T-cell (primary cell): ENCODE results near the gene SLC16A1. TPM values are rescaled to one million over a fixed set of nuclear protein-coding genes. Genes with fewer than 3 reads are reported as not detected.

Experiments
- ATAC-seq, 4 experiments: fragments of 200-7000 bp in 3 of 4; fragments of 150-1000 bp in 1 of 4; cut with Tn5 transposase; replicated peaks in 1 of 4; 1 replicate in 3 of 4; 2 replicates in 1 of 4; pipeline ENCODE4 v1.10.0; 2021; ENCODE audit warnings: moderate library complexity in 3 of 4, mild to moderate bottlenecking in 2 of 4, moderate number of reproducible peaks in 1 of 4
- CTCF ChIA-PET, 2 donors: fragments of 300-600 bp; sonication (Branson Sonifier 250); formaldehyde crosslinking; loops; one replicate each; lab custom pipeline; 2022; ENCODE audit warnings: antibody characterized with exemption in 2 of 2; lab: Charles Lee
- POLR2A ChIA-PET, 2 donors: fragments of 300-600 bp; sonication (Branson Sonifier 250); formaldehyde crosslinking; loops; one replicate each; lab custom pipeline; 2022; ENCODE audit warnings: antibody characterized with exemption in 2 of 2; lab: Charles Lee
- DNase-seq, 35 experiments: peaks; one replicate each; pipeline versions ENCODE4 v3.0.0 to v3.0.0-alpha.2; 2013 to 2023
- H3K27ac ChIP-seq: one replicate; pipeline ENCODE4 v1.5.1; 2013; ENCODE audit warnings: low read length
- H3K27me3 ChIP-seq, 2 experiments: replicated peaks in 1 of 2; 1 replicate in 1 of 2; 2 replicates in 1 of 2; pipeline versions ENCODE4 v1.6.1 to v1.7.0; 2013; ENCODE audit warnings: low read length in 1 of 2, mixed read lengths in 1 of 2; ENCODE audit not compliant: control insufficient read depth in 2 of 2, insufficient read depth in 2 of 2; ENCODE audit errors: extremely low read depth in 1 of 2
- H3K36me3 ChIP-seq, 2 donors: 1 replicate in 1 of 2; 2 replicates in 1 of 2; pipeline versions ENCODE4 v1.6.1 to v1.7.0; 2013; ENCODE audit warnings: low read length in 1 of 2; ENCODE audit not compliant: control insufficient read depth in 2 of 2, insufficient read depth in 1 of 2; ENCODE audit errors: extremely low read depth in 1 of 2
- H3K4me1 ChIP-seq, 2 experiments: 1 replicate in 1 of 2; 2 replicates in 1 of 2; pipeline versions ENCODE4 v1.6.1 to v1.7.0; 2013; ENCODE audit warnings: low read length in 2 of 2, mixed read lengths in 1 of 2; ENCODE audit not compliant: insufficient read depth in 2 of 2, control insufficient read depth in 1 of 2; ENCODE audit errors: extremely low read depth in 1 of 2
- H3K4me3 ChIP-seq, 2 donors: 1 replicate in 1 of 2; 2 replicates in 1 of 2; pipeline versions ENCODE4 v1.5.1 to v1.7.0; 2013; ENCODE audit warnings: mild to moderate bottlenecking in 2 of 2, low read length in 1 of 2, moderate library complexity in 1 of 2; ENCODE audit not compliant: control insufficient read depth in 1 of 2; ENCODE audit errors: extremely low read depth in 1 of 2
- H3K9me3 ChIP-seq: 2 replicates; pipeline ENCODE4 v1.7.0; 2013
- H3K27ac Mint-ChIP-seq, 2 donors: one replicate each; pipeline ENCODE4 v1.8.0; 2020 to 2021; ENCODE audit warnings: mild to moderate bottlenecking in 2 of 2, mixed read lengths in 2 of 2
- H3K27me3 Mint-ChIP-seq, 2 donors: one replicate each; pipeline ENCODE4 v1.8.0; 2021 to 2022; ENCODE audit warnings: mixed read lengths in 2 of 2
- H3K36me3 Mint-ChIP-seq: one replicate; pipeline ENCODE4 v1.8.0; 2021; ENCODE audit warnings: mixed read lengths
- H3K4me1 Mint-ChIP-seq, 3 donors: one replicate each; pipeline ENCODE4 v1.8.0; 2020 to 2022; ENCODE audit warnings: mixed read lengths in 3 of 3, mild to moderate bottlenecking in 1 of 3
- H3K4me3 Mint-ChIP-seq, 3 donors: one replicate each; pipeline ENCODE4 v1.8.0; 2020 to 2022; ENCODE audit warnings: mild to moderate bottlenecking in 3 of 3, mixed read lengths in 3 of 3, moderate library complexity in 3 of 3
- H3K9me3 Mint-ChIP-seq, 3 donors: one replicate each; pipeline ENCODE4 v1.8.0; 2020 to 2022; ENCODE audit warnings: mixed read lengths in 3 of 3
- WGBS: methylation state at CpG from one replicate; pipeline ENCODE4 v1.1.5; 2013; ENCODE audit warnings: missing lambda C conversion rate; ENCODE audit not compliant: insufficient coverage; 5-methylcytosine and 5-hydroxymethylcytosine counted together
- total RNA-seq, 35 experiments: library from RNA in 6 of 35; stranded (reverse) in 6 of 35; fragments of 120-200 nt in 1 of 35; gene quantifications; one replicate each; pipeline versions ENCODE4 v1.2.1 to v1.2.4 and lab custom pipeline; 2013 to 2026

The SLC16A1 gene, protein sequence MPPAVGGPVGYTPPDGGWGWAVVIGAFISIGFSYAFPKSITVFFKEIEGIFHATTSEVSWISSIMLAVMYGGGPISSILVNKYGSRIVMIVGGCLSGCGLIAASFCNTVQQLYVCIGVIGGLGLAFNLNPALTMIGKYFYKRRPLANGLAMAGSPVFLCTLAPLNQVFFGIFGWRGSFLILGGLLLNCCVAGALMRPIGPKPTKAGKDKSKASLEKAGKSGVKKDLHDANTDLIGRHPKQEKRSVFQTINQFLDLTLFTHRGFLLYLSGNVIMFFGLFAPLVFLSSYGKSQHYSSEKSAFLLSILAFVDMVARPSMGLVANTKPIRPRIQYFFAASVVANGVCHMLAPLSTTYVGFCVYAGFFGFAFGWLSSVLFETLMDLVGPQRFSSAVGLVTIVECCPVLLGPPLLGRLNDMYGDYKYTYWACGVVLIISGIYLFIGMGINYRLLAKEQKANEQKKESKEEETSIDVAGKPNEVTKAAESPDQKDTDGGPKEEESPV
- total RNA-seq (10 to 100 TPM; 13.3 to 23.2 (median 20.3) TPM), total RNA-seq (lab: John Stamatoyannopoulos, UW) (19.6 to 418 (median 49.6) reads per million in 29 experiments)
- total RNA-seq (2013) = 11.0 TPM

GRCh38 chr1:112955773-112956543, at the start of gene SLC16A1:
TSS of gene SLC16A1 (minus strand) at chr1:112956196. CDS start at chr1:112929308, 26,888 bp downstream.
- WGBS = 0% methylated on average over 88 of the region's 90 CpGs

DNA sequence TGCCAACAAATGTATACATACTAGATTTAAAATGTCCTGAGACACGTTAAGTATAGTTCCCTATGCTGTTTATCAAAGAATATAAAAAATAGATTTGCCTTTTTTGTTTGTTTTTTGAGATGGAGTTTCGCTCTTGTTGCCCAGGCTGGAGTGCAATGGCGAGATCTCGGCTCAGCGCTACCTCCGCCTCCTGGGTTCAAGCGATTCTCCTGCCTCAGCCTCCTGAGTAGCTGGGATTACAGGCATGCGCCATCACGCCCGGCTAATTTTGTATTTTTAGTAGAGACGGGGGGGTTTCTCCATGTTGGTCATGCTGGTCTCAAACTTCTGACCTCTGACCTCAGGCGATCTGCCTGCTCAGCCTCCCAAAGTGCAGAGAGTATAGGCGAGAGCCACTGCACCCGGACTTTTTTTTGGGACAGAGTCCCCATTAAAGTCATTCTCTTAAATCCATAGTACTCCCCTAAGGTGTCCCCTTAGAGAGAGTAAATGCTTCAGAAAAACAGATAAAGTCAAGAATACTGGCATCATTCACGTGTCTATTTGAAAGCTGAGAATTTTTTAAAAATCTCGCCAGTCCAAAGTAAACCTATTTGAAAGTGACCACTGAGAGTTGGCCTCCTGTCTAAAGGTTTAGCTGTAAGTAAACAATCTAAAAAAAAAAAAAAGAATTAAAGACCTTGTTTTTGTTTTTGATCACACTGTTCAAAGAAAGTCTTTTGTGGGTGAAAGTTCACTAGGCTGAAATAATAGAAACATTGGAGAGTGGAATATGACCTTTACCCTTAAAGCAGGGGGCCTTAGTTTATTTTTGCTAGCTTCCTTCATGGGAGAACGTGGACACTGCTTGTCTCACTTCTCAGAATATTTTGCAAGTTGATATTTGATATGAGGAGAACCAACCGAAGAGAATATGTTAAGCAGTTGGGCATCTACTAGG, 48.0 kb upstream of the SLC16A1 start:
- peaks cover 0 to 3% of the 10 kb centered on the region in 2 donors for H3K36me3 ChIP-seq
- WGBS = 93% methylated on average over 9 of the region's 18 CpGs

More at GRCh38 chr1:112955773-112956543, at the start of gene SLC16A1:
- peak; percentile 70 to 91 (median 83) for DNase-seq
- CTCF ChIA-PET = interaction anchor here in 1 of 2 donors (0.6 to 2.2 kb wide), 3 partner anchors 117 to 1637 kb away, joined by 3 to 19 read pairs (median 3); partner anchors contain the start of genes LRIG2 and PPM1J
- Mint-ChIP-seq H3K4me1 (peaks cover 59 to 61% (median 59%) of the 10 kb centered on the region in 3 donors), H3K4me3 (peak within 1 kb of the TSS; percentile 96 to 99 (median 97)), H3K36me3 (peaks cover 10% of the 10 kb centered on the region), H3K9me3 (no peaks in the 10 kb centered on the region), H3K27ac (peak within 1 kb of the TSS; percentile 83 to 90), H3K27me3 (no peaks in the 10 kb centered on the region)
- no peaks in the 10 kb centered on the region for H3K9me3 ChIP-seq
- no peaks in the 10 kb centered on the region for H3K27me3 ChIP-seq
- peak; percentile 86 to 88 (median 86) for ATAC-seq
- peak within 1 kb of the TSS; percentile 89 to 96 for H3K4me3 ChIP-seq
- POLR2A ChIA-PET = interaction anchor here in 1 of 2 donors (0.6 to 0.9 kb wide), 2 partner anchors 46 to 974 kb away, joined by 3 read pairs; no protein-coding TSS in a partner anchor
- H3K36me3 ChIP-seq = no peaks in the 10 kb centered on the region
- H3K27ac ChIP-seq = peak within 1 kb of the TSS; percentile 85
- H3K4me1 ChIP-seq = peaks cover 14 to 30% of the 10 kb centered on the region in 2 experiments

GRCh38 chr1:113002297-113002696, 46.3 kb upstream of the SLC16A1 start:
- no peaks in the 10 kb centered on the region for H3K27me3 ChIP-seq
- H3K9me3 Mint-ChIP-seq = no peaks in the 10 kb centered on the region
- no peaks in the 10 kb centered on the region for H3K4me1 Mint-ChIP-seq
- no peak overlapping the region for H3K4me3 Mint-ChIP-seq
- ChIA-PET CTCF (no interaction called here), POLR2A (no interaction called here)
- H3K36me3 ChIP-seq = peaks cover 0 to 3% of the 10 kb centered on the region in 2 donors
- H3K36me3 Mint-ChIP-seq = peaks cover 30% of the 10 kb centered on the region
- DNase-seq (no peak), ATAC-seq (no peak)
- no peaks in the 10 kb centered on the region for H3K4me1 ChIP-seq
- H3K9me3 ChIP-seq = no peaks in the 10 kb centered on the region
- H3K4me3 ChIP-seq = no peak overlapping the region
- H3K27ac Mint-ChIP-seq = no peak overlapping the region
- no peak overlapping the region for H3K27ac ChIP-seq
- WGBS = 100% methylated on average over 1 of the region's 4 CpGs
- no peaks in the 10 kb centered on the region for H3K27me3 Mint-ChIP-seq

More for the DNA sequence above, 48.0 kb upstream of the SLC16A1 start:
- H3K27me3 Mint-ChIP-seq = no peaks in the 10 kb centered on the region
- no peak overlapping the region for H3K27ac ChIP-seq
- ATAC-seq (no peak), DNase-seq (no peak)
- no peak overlapping the region for H3K4me3 ChIP-seq
- no peaks in the 10 kb centered on the region for H3K4me1 ChIP-seq
- H3K4me3 Mint-ChIP-seq = no peak overlapping the region
- H3K4me1 Mint-ChIP-seq = no peaks in the 10 kb centered on the region
- CTCF ChIA-PET = no interaction called here
- no peaks in the 10 kb centered on the region for H3K27me3 ChIP-seq
- POLR2A ChIA-PET = no interaction called here
- H3K9me3 Mint-ChIP-seq = no peaks in the 10 kb centered on the region
- H3K9me3 ChIP-seq = no peaks in the 10 kb centered on the region
- peaks cover 34% of the 10 kb centered on the region for H3K36me3 Mint-ChIP-seq
- H3K27ac Mint-ChIP-seq = no peak overlapping the region

- peaks cover 36% of the 10 kb centered on the region for H3K36me3 Mint-ChIP-seq
- no peaks in the 10 kb centered on the region for H3K27me3 Mint-ChIP-seq
- no peak for DNase-seq
- Histone ChIP-seq H3K27me3 (no peaks in the 10 kb centered on the region), H3K9me3 (no peaks in the 10 kb centered on the region), H3K4me1 (no peaks in the 10 kb centered on the region), H3K27ac (no peak overlapping the region), H3K4me3 (no peak overlapping the region), H3K36me3 (peaks cover 0 to 3% of the 10 kb centered on the region in 2 donors)
- no peak overlapping the region for H3K27ac Mint-ChIP-seq
- WGBS = 78% methylated on average over 6 of the region's 7 CpGs
- H3K4me1 Mint-ChIP-seq = no peaks in the 10 kb centered on the region
- no peak overlapping the region for H3K4me3 Mint-ChIP-seq
- CTCF ChIA-PET = interaction anchor here in 1 of 2 donors (1.0 kb wide), 1 partner anchor 9 kb away, joined by 4 read pairs; no protein-coding TSS in a partner anchor
- H3K9me3 Mint-ChIP-seq = no peaks in the 10 kb centered on the region
- POLR2A ChIA-PET = no interaction called here
- ATAC-seq = no peak
Measured at GRCh38 chr1:112998592-112999235, 42.7 kb upstream of the SLC16A1 start.

DNA sequence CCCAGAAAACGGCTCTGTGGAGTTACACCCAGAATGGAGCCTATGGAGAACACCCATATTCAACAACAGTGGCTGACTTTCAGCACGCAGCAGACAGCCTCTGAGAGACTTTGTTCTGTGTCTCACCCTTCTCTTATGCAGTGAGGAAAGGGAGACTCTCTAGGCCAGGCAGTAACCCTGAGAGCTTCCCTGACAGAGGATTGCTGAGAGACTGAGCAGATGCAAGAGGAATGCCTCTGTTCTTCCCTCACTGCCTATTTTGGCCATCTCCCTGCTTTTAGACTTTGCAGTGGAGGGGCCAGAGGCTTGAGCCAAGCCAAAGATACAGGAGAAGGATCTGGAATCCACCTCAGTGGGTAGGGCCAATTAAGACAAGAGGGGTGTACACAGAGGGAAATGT, 41.8 kb upstream of the SLC16A1 start:
- no peaks in the 10 kb centered on the region for H3K9me3 Mint-ChIP-seq
- Histone ChIP-seq H3K36me3 (peaks cover 0 to 3% of the 10 kb centered on the region in 2 donors), H3K9me3 (no peaks in the 10 kb centered on the region), H3K27ac (no peak overlapping the region), H3K4me3 (no peak overlapping the region), H3K4me1 (no peaks in the 10 kb centered on the region), H3K27me3 (no peaks in the 10 kb centered on the region)
- no peak for DNase-seq
- H3K27ac Mint-ChIP-seq = no peak overlapping the region
- ChIA-PET POLR2A (no interaction called here), CTCF (interaction anchor here in 1 of 2 donors (1.0 kb wide), 1 partner anchor 10 kb away, joined by 4 read pairs; no protein-coding TSS in a partner anchor)
- no peak overlapping the region for H3K4me3 Mint-ChIP-seq
- WGBS = no CpG with 5 or more reads among the region's 2 CpGs
- no peak for ATAC-seq
- H3K27me3 Mint-ChIP-seq = no peaks in the 10 kb centered on the region
- no peaks in the 10 kb centered on the region for H3K4me1 Mint-ChIP-seq
- H3K36me3 Mint-ChIP-seq = peaks cover 34% of the 10 kb centered on the region
